ENCODE data around the gene RSRC1.
"Not testable (repeated sequence)": the region's sequence is repeated elsewhere in the genome, so short reads cannot be mapped to it uniquely, and the experiment has no call there.

RSRC1 gene

DNA sequence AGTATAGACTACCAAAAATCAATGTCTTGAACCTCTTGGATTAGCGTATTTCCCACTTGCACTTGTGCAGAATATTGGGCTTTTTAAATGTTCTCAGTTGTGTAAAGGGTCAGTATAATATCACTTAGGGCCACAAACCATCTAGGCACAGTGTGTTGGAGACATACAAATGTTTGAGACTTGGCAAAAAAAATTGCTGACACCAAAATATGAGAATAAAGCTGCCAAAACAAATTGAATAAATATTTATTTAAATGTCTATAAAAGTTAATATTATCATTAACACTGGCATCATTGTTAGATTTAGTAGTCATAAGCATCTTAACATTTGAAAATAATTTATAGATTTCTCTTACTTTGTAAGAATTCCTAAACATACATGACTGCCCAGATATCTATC is 430.2 kb downstream of the RSRC1 start:
- no peak for DNase-seq

DNA sequence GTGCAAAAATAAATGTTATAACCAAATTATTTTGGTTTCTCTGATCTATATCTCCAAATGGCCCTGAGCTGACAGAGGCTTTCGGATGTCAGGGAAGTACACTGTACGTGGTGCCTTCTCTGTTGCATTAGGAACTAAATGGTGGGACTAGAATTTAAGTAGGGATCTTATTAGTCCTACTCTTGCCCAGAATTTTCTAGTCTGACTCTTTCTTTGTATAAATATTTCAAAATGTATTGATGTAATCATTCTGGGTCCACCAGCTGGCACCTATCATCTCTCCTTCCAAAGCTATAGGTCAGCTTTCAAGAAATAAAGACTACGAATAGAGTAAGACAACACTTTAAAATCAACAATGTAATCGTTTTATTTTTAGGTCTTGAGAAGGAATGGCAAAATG is 438.8 kb downstream of the RSRC1 start:
- no peak for DNase-seq

DNA sequence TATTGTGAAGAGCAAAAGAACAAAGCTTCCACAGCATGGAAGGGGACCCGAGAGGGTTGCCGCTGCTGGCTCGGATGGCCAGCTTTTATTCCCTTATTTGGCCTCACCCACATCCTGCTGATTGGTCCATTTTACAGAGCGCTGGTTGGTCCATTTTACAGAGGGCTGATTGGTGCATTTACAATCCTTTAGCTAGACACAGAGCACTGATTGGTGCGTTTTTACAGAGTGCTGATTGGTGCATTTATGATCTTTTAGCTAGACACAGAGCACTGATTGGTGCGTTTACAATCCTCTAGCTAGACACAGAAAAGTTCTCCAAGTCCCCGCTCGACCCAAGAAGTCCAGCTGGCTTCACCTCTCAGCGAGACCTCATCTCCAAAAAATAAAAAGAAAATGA is 440.0 kb downstream of the RSRC1 start:
- not testable (repeated sequence) for DNase-seq

DNA sequence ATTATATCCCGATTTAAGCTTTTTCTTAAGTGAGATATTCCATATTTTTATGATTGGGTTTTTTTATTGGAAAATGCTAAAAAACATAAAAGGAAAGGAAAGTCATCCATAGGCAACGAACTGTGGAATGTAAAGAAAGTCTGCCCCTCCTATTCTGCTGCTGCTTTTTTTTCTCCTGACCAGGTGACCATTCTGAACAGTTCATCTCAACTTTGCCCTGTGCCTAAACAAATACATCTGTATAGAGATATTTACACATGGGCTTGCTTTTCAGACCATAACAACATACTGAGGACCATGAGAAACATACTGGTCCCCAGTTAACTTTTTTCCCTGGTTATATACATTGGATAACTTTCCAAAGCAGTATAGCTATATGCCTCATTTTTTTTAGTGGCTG is 442.2 kb downstream of the RSRC1 start:
- DNase-seq, result no peak

DNA sequence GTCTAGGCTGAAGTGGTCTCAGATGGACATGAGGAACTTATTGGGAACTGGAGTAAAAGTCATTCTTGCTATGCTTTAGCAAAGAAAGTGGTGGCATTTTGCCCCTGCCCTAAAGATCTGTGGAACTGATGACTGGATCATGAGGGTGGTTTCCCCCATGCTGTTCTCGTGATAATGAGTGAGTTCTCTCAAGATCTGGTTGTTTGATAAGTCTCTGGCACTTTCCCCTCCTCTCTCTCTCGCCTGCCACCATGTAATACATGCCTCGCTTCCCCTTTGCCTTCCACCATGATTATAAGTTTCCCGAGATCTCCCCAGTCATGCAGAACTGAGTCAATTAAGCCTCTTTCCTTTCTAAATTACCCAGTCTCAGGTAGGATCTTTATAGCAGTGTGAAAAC is 449.6 kb downstream of the RSRC1 start:
- DNase-seq, result no peak

DNA sequence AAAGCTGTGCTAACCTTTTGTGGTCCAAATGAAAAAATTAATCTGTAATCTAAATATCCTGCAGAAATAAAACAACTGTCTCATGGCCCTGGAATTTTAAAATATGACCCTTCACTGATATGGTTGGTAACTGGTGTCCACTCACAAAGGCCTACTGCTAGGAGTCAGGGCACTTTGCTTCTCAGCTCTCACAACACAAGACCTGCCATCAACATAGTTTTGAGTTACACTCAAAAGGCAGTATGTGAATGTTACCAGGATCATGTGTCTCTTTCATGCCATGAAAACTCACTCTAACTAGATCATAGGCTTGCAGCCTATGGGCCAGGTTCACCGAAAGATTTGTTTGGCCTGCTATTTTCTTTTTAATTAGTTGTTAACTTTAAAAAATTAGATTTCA is 451.1 kb downstream of the RSRC1 start:
- no peak for DNase-seq

DNA sequence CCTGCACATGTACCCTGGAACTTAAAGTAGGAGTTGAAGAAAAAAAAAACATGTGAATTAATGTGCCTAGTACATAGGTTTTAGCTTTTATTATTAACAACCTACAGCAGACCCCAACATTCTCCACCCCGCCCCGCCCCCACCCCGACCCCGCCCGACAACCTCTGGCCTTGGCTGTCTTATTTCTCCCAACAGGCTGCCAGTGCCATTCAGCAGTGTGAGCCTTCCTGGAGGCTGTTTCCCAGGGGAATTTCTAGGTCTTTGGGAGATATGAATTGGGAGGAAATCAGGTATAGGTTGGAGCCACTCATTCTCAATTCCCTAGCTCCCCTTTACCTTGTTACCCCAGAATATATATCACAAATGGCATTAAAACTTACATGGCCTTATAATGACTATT is 452.8 kb downstream of the RSRC1 start:
- DNase-seq, result no peak

DNA sequence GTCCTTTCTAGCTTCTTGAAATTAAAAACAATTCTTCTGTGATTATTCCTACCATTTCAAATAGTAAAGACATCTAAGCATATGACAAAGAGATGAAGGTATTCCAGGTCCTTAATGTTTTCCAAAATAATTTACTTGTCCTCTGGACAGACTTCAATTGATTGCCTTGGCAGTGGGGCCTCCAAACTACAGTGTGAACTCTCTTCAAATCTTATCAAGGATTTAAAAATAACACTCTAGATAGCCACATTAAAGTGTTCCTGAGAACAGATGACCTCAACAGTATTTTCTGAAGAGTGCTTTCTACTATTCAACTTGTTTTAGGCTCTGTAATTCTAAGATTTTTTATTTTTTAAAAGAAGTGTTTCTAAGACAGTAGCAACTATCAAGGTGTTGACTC is 453.2 kb downstream of the RSRC1 start:
- DNase-seq, result no peak

DNA sequence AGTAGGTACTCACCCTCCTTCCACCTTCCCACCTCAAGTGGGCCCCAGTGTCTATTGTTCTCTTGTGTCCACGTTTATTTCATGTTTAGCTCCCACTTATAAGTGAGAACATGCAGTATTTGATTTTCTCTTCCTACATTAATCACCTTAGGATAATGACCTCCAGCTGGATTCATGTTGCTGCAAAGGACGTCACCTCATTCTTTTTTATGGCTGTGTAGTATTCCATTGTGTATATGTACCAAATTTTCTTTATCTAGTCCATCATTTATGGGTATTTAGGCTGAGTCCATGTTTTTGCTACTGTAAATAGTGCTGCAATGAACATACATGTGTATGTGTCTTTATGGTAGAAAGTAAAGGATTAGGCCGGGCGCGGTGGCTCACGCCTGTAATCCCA is 455.2 kb downstream of the RSRC1 start:
- no peak for DNase-seq

DNA sequence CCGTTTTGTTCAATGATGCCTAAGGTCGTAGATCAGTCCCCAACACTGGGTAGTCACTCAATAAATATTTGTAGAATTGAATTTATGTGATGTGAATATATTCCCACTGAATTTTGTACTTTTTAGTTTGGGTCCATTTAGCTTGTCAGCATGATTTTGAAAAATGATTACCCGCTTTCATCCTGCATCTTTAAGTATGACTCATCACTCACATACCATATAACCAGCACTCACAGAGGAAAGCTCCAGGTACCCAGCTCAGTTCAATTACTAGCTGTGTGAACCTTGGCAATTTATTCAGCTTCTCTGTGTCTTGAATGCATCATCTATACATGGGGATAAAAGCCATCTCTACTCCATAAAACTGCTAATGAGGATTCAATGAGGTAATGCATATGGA is 458.9 kb downstream of the RSRC1 start:
- no peak for DNase-seq

DNA sequence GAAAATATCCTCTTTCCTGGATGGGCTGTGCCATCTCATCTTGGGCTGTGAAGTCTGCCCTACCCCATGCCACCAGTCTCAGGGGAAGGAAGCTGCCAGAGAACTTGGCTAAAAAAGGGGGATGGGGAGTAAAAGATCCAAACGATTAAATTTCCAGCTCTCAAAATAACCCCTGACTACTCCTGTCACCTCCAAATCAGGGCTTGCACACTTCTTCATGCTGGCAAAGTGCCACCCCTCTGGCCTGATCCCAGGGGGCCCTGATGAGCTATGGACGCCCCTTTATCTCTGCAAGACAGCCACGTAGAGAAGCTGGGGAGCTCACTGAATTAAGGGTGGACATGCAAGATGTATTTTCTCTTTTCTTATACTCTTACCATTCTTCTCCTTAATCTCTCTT is 459.9 kb downstream of the RSRC1 start:
- no peak for DNase-seq

DNA sequence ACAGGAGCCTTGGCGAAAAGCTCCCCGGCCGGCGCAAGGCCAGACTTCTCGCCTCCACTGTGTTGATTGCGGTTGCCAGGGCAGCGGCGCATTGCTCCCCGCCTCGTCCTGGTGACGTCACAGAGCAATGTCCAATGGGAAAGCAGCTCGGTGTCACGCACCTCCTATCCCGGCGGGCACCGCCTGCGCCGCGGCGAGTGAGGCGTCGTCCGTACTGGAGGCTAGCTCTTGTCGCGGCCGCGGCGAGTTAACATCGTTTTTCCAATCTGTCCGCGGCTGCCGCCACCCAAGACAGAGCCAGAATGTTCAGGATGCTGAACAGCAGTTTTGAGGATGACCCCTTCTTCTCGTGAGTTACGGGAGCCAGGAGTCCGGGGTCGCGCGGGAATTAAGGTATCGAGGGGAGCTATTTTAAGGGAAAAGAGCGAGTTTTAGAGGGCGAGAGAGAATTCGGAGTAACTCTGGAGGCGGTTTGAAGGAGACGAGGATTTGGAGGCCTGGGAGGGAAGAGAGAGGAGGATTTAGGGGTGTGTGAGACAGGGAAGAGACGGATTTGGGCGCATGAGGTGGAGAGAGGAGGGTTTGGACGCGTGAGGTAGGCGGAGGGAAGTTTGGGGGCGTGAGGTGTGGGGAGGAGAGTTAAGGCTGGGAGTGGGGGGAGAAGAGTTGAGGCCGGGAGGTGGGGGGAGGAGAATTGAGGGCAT is 461.3 kb downstream of the RSRC1 start, which contains the start of gene MLF1:
Gene MLF1 (plus strand): TSS at position 196 of the 704 bp plus-strand sequence. CDS start 107 bp downstream, at position 303.
- DNase-seq, result peak; percentile 76

DNA sequence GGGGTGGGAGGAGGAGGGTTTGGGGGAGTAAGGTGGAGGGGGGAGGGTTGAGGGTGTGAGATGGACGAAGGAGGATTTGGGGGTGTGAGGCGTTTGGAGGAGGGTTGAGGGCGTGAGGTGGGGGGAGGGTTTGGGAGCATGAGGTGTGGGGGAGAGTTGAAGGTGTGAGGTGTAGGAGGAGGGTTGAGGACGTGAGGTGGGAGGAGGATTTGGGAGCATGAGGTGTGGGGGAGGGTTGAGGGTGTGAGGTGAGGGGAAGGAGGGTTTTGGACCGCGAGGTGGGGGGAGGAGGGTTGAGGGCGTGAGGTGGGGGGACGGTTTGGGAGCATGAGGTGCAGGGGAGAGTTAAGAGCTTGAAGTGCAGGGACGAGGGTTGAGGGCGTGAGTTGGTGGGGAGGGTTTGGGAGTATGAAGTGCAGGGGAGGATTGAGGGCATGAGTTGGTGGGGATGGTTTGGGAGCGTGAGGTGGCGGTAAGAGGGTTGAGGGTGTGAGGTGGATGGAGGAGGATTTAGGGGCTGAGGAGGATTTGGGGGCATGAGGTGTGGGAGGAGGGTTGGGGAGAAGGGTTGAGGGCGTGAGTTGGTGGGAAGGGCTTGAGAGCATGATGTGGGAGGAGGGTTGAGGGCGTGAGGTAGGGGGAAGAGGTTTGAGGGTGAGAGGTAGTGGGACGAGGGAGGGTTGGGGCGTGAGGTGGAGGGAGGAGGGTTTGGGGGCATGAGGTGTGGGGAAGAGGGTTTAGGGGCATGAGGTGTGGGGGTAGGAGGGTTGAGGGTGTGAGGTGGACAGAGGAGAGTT is 462.3 kb downstream of the RSRC1 start:
- no peak for DNase-seq

DNA sequence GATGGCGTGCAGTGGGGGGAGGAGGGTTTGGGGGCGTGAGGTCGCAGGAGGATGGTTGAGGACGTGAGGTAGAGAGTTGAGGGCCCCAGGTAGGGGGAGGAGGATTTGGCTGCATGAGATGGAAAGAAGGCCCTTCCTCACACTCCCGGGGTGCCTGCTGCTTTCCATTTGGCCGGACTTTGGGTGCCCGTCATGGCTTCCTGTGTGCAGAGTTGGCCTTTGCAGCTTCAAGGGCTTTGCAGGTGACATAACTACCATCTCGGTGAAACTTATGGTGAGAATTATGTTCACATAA is 462.8 kb downstream of the RSRC1 start:
- DNase-seq, result no peak

DNA sequence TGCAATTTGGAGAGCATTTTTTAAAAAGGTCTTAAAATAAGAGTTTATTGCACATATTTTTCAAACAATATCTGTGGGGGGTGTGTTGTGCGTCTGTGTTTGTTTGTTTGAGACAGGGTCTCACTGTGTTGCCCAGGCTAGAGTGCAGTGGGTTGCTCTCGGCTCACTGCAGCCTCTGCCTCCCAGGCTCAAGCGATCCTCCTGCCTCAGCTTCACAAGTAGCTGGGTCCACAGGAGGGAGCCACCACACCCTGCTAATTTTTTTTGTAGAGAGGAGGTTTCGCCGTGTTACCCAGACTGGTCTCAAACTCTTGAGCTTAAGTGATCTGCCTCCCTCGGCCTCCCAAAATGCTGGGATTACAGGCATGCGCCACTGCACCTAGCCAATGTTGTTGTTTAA is 463.8 kb downstream of the RSRC1 start:
- no peak for DNase-seq

DNA sequence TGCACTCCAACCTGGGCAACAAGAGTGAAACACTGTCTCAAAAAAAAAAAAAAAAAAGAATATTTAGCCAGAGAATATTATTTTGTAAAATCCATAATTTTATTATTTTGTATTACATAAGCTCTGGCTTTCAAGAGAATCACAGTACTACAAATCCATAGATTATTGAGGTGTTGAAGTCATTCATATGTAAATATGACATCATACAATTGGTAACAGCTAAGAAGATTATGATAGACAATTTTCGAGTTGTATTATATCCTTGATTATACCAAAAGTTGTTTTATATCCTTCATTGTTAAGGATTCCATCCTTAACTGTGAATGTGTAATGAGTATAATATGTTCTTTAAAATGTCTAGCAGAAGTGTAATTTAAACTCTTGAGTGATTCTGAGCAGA is 464.8 kb downstream of the RSRC1 start:
- no peak for DNase-seq

DNA sequence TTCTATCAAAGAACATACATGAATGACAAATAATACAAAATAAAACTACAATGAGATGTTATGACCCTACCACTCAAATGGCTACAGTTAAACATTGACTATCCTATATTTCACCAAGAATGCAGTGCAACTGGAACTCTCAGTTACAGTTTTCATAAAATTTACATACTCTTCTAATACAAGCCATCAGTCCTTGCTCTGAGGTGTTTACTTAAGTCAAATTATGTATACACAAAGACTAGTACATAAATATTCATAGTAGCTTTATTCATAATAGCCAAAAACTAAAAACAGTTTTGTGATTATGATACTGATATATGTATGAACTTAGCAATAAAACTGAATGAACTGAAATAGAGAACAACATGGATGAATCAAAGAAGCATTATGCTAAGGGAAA is 480.3 kb downstream of the RSRC1 start:
- DNase-seq, result no peak
